ENCODE data around the gene CAMK2G.

CAMK2G gene

GRCh38 chr10:73867871-73868631 is 6.3 kb downstream of the CAMK2G start:
- H2AK5ac ChIP-seq (ENCODE audit: low read depth, low read length), result no peak overlapping the region
- WGBS, 2 donors (ENCODE audit: extremely low coverage in 2 of 2, insufficient read length in 2 of 2, insufficient replicate concordance in 1 of 2), result no CpG with 5 or more reads among the region's 11 CpGs
- DNase-seq (ENCODE audit: low spot score), result no peak

GRCh38 chr10:73867126-73867807 is 7.1 kb downstream of the CAMK2G start:
- Histone ChIP-seq H2AFZ (ENCODE audit: low read length) (no peak overlapping the region), H3K18ac (ENCODE audit: low read length) (no peak overlapping the region)
- DNase-seq (ENCODE audit: low spot score), result no peak

More at GRCh38 chr10:73867871-73868631, 6.3 kb downstream of the CAMK2G start:
- H3K14ac ChIP-seq (ENCODE audit: low read length), result no peak overlapping the region
- H3K18ac ChIP-seq (ENCODE audit: low read length), result no peak overlapping the region
- no peak overlapping the region for H3K4ac ChIP-seq (ENCODE audit: low read length)
- H3K23ac ChIP-seq (ENCODE audit: low read depth, low read length, poor library complexity), result no peak overlapping the region
- no peak overlapping the region for H2BK15ac ChIP-seq (ENCODE audit: low read length)
- no peak overlapping the region for H3K4me3 ChIP-seq (ENCODE audit: low read length in 2 of 2)
- no peak overlapping the region for H3K27ac ChIP-seq (replicated peaks; ENCODE audit: low read length)
- no peak overlapping the region for H2AFZ ChIP-seq (ENCODE audit: low read length)
- no peak overlapping the region for H2BK12ac ChIP-seq (ENCODE audit: low read length)
- peak overlapping the region; percentile 45 for H3K9ac ChIP-seq (ENCODE audit: low read depth, low read length, poor library complexity)
- H4K91ac ChIP-seq (ENCODE audit: low read depth, low read length, poor library complexity), result no peak overlapping the region
- peaks cover 24 to 62% of the 10 kb centered on the region in 2 donors for H3K36me3 ChIP-seq (replicated peaks in 1 of 2; ENCODE audit: control insufficient read depth in 2 of 2, insufficient read depth in 2 of 2, low read length in 2 of 2)
- no peak overlapping the region for H2BK5ac ChIP-seq (ENCODE audit: low read length)
- no peaks in the 10 kb centered on the region for H3K27me3 ChIP-seq (ENCODE audit: control insufficient read depth in 3 of 3, insufficient read depth in 3 of 3, low read depth in 1 of 3, low read length in 3 of 3)
- H4K8ac ChIP-seq (ENCODE audit: low read depth, low read length), result no peak overlapping the region
- H2BK120ac ChIP-seq (ENCODE audit: low read depth, low read length), result no peak overlapping the region
- H3K9me3 ChIP-seq (replicated peaks in 1 of 2; ENCODE audit: control insufficient read depth in 2 of 2, insufficient read depth in 1 of 2, low read depth in 1 of 2, low read length in 2 of 2), result peaks cover 0 to 1% of the 10 kb centered on the region in 2 donors
- peaks cover 14% of the 10 kb centered on the region for H3K79me1 ChIP-seq (ENCODE audit: low read depth, low read length)
- H3K4me1 ChIP-seq (ENCODE audit: control insufficient read depth in 2 of 2, insufficient read depth in 1 of 2, low read depth in 1 of 2, low read length in 2 of 2), result peaks cover 0 to 4% of the 10 kb centered on the region in 2 donors
- no peak overlapping the region for H3K4me2 ChIP-seq (ENCODE audit: insufficient read depth, low read length, poor library complexity, severe bottlenecking)

GRCh38 chr10:73866621-73867020 is 7.7 kb downstream of the CAMK2G start:
- no peak overlapping the region for H3K4ac ChIP-seq (ENCODE audit: low read length)
- H2BK15ac ChIP-seq (ENCODE audit: low read length), result no peak overlapping the region
- no peak overlapping the region for H4K8ac ChIP-seq (ENCODE audit: low read depth, low read length)
- H3K4me3 ChIP-seq (ENCODE audit: low read length in 2 of 2), result no peak overlapping the region
- H2BK5ac ChIP-seq (ENCODE audit: low read length), result no peak overlapping the region
- no peak overlapping the region for H3K23ac ChIP-seq (ENCODE audit: low read depth, low read length, poor library complexity)
- no peak overlapping the region for H2AFZ ChIP-seq (ENCODE audit: low read length)
- peak overlapping the region; percentile 18 for H3K9ac ChIP-seq (ENCODE audit: low read depth, low read length, poor library complexity)
- no peak overlapping the region for H2BK120ac ChIP-seq (ENCODE audit: low read depth, low read length)
- H3K79me1 ChIP-seq (ENCODE audit: low read depth, low read length), result peaks cover 8% of the 10 kb centered on the region
- peaks cover 19 to 53% of the 10 kb centered on the region in 2 donors for H3K36me3 ChIP-seq (replicated peaks in 1 of 2; ENCODE audit: control insufficient read depth in 2 of 2, insufficient read depth in 2 of 2, low read length in 2 of 2)
- no peak overlapping the region for H2BK12ac ChIP-seq (ENCODE audit: low read length)
- no CpG with 5 or more reads among the region's 7 CpGs for WGBS, 2 donors (ENCODE audit: extremely low coverage in 2 of 2, insufficient read length in 2 of 2, insufficient replicate concordance in 1 of 2)
- H4K91ac ChIP-seq (ENCODE audit: low read depth, low read length, poor library complexity), result no peak overlapping the region
- H3K14ac ChIP-seq (ENCODE audit: low read length), result no peak overlapping the region
- peaks cover 0 to 2% of the 10 kb centered on the region in 2 donors for H3K4me1 ChIP-seq (ENCODE audit: control insufficient read depth in 2 of 2, insufficient read depth in 1 of 2, low read depth in 1 of 2, low read length in 2 of 2)
- DNase-seq (ENCODE audit: low spot score), result no peak
- H3K9me3 ChIP-seq (replicated peaks in 1 of 2; ENCODE audit: control insufficient read depth in 2 of 2, insufficient read depth in 1 of 2, low read depth in 1 of 2, low read length in 2 of 2), result peaks cover 0 to 1% of the 10 kb centered on the region in 2 donors
- no peak overlapping the region for H3K4me2 ChIP-seq (ENCODE audit: insufficient read depth, low read length, poor library complexity, severe bottlenecking)
- H2AK5ac ChIP-seq (ENCODE audit: low read depth, low read length), result no peak overlapping the region
- no peak overlapping the region for H3K18ac ChIP-seq (ENCODE audit: low read length)
- no peak overlapping the region for H3K27ac ChIP-seq (replicated peaks; ENCODE audit: low read length)
- no peaks in the 10 kb centered on the region for H3K27me3 ChIP-seq (ENCODE audit: control insufficient read depth in 3 of 3, insufficient read depth in 3 of 3, low read depth in 1 of 3, low read length in 3 of 3)

More at GRCh38 chr10:73867126-73867807, 7.1 kb downstream of the CAMK2G start:
- Histone ChIP-seq H3K27ac (replicated peaks; ENCODE audit: low read length) (no peak overlapping the region), H3K27me3 (ENCODE audit: control insufficient read depth in 3 of 3, insufficient read depth in 3 of 3, low read depth in 1 of 3, low read length in 3 of 3) (no peaks in the 10 kb centered on the region), H3K4me3 (ENCODE audit: low read length in 2 of 2) (no peak overlapping the region), H4K8ac (ENCODE audit: low read depth, low read length) (no peak overlapping the region), H3K9ac (ENCODE audit: low read depth, low read length, poor library complexity) (peak overlapping the region; percentile 45), H3K9me3 (replicated peaks in 1 of 2; ENCODE audit: control insufficient read depth in 2 of 2, insufficient read depth in 1 of 2, low read depth in 1 of 2, low read length in 2 of 2) (peaks cover 0 to 1% of the 10 kb centered on the region in 2 donors), H3K4me2 (ENCODE audit: insufficient read depth, low read length, poor library complexity, severe bottlenecking) (no peak overlapping the region), H3K4ac (ENCODE audit: low read length) (no peak overlapping the region), H2BK5ac (ENCODE audit: low read length) (no peak overlapping the region), H2BK12ac (ENCODE audit: low read length) (no peak overlapping the region), H2BK15ac (ENCODE audit: low read length) (no peak overlapping the region), H3K14ac (ENCODE audit: low read length) (no peak overlapping the region), H2AK5ac (ENCODE audit: low read depth, low read length) (no peak overlapping the region), H3K4me1 (ENCODE audit: control insufficient read depth in 2 of 2, insufficient read depth in 1 of 2, low read depth in 1 of 2, low read length in 2 of 2) (peaks cover 0 to 2% of the 10 kb centered on the region in 2 donors), H3K79me1 (ENCODE audit: low read depth, low read length) (peaks cover 11% of the 10 kb centered on the region), H2BK120ac (ENCODE audit: low read depth, low read length) (no peak overlapping the region), H4K91ac (ENCODE audit: low read depth, low read length, poor library complexity) (no peak overlapping the region), H3K36me3 (replicated peaks in 1 of 2; ENCODE audit: control insufficient read depth in 2 of 2, insufficient read depth in 2 of 2, low read length in 2 of 2) (peaks cover 23 to 54% of the 10 kb centered on the region in 2 donors), H3K23ac (ENCODE audit: low read depth, low read length, poor library complexity) (no peak overlapping the region)
- whole genome bisulfite sequencing, 2 donors (ENCODE audit: extremely low coverage in 2 of 2, insufficient read length in 2 of 2, insufficient replicate concordance in 1 of 2), result no CpG with 5 or more reads among the region's 10 CpGs

Data from neuronal stem cell (in vitro differentiated cells).